HCT116 (cell line): Measurements from ENCODE around the gene BRK1.

Experiments
- EZH2phosphoT487 ChIP-seq: fragments of 200-600 bp; IDR thresholded peaks from 2 replicates; pipeline ENCODE4 v1.6.1; 2018; ENCODE audit warnings: antibody characterized with exemption, borderline replicate concordance
- POLR2AphosphoS5 ChIP-seq: IDR thresholded peaks from 2 replicates; pipeline ENCODE4 v1.6.1; 2011; ENCODE audit warnings: mild to moderate bottlenecking, low read depth, low read length, moderate library complexity
- SP1 ChIP-seq: IDR thresholded peaks from 2 replicates; pipeline ENCODE4 v1.6.1; 2012; ENCODE audit warnings: low read depth
- YY1 ChIP-seq: IDR thresholded peaks from 2 replicates; pipeline ENCODE4 v1.6.1; 2011; ENCODE audit warnings: low read length, low read depth, moderate library complexity, mild to moderate bottlenecking; ENCODE audit not compliant: insufficient replicate concordance; ENCODE audit errors: extremely low read depth
- TF ChIP-seq, protein P1 (sequence below), 3 experiments: fragments of 200-600 bp in 1 of 3; sonication (generic) in 1 of 3; IDR thresholded peaks in 2 of 3; conservative IDR thresholded peaks in 1 of 3; 2 replicates each; pipeline ENCODE4 v1.5.1; 2012 to 2017; ENCODE audit warnings: low read depth in 2 of 3, low read length in 2 of 3, antibody characterized with exemption in 1 of 3, borderline replicate concordance in 1 of 3, control low read depth in 1 of 3, mild to moderate bottlenecking in 1 of 3, mixed read lengths in 1 of 3, mixed run types in 1 of 3, moderate library complexity in 1 of 3; ENCODE audit not compliant: insufficient read depth in 1 of 3

GRCh38 chr3:10074666-10075065 is 40.8 kb upstream of the BRK1 start:
- TF ChIP-seq POLR2AphosphoS5 (no peak), SP1 (no peak), EZH2phosphoT487 (no peak), YY1 (no peak)
- TF ChIP-seq, protein P1, sequence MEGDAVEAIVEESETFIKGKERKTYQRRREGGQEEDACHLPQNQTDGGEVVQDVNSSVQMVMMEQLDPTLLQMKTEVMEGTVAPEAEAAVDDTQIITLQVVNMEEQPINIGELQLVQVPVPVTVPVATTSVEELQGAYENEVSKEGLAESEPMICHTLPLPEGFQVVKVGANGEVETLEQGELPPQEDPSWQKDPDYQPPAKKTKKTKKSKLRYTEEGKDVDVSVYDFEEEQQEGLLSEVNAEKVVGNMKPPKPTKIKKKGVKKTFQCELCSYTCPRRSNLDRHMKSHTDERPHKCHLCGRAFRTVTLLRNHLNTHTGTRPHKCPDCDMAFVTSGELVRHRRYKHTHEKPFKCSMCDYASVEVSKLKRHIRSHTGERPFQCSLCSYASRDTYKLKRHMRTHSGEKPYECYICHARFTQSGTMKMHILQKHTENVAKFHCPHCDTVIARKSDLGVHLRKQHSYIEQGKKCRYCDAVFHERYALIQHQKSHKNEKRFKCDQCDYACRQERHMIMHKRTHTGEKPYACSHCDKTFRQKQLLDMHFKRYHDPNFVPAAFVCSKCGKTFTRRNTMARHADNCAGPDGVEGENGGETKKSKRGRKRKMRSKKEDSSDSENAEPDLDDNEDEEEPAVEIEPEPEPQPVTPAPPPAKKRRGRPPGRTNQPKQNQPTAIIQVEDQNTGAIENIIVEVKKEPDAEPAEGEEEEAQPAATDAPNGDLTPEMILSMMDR (IDR thresholded peaks at IDR 0.05 in 2 of 3, conservative IDR thresholded peaks at IDR 0.05 in 1 of 3; ENCODE audit: borderline replicate concordance in 1 of 3, insufficient read depth in 1 of 3, low read depth in 2 of 3, low read length in 2 of 3) = no peak
